Measurements from ENCODE around the gene ARRDC1.

DNA sequence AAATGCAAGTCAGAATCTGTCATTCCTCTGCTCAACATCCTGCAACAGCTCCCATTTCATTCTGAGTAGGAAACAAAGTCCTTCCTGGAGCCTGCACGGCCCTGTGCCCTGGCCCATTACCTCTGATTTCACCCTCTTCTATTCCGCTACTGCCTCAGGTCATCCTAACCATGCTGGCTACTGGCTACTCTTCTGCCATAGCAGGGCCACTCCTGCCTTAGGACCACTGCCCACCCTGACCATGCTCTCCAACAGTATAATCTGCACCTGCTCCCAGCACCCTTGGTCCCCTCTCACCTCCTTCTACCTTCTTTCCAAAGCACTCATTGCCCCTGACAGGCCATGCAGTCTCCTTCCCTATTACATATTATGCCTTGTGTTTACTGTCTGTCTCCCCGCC lies 34.9 kb upstream of the ARRDC1 start:
- TF ChIP-seq, protein P1, sequence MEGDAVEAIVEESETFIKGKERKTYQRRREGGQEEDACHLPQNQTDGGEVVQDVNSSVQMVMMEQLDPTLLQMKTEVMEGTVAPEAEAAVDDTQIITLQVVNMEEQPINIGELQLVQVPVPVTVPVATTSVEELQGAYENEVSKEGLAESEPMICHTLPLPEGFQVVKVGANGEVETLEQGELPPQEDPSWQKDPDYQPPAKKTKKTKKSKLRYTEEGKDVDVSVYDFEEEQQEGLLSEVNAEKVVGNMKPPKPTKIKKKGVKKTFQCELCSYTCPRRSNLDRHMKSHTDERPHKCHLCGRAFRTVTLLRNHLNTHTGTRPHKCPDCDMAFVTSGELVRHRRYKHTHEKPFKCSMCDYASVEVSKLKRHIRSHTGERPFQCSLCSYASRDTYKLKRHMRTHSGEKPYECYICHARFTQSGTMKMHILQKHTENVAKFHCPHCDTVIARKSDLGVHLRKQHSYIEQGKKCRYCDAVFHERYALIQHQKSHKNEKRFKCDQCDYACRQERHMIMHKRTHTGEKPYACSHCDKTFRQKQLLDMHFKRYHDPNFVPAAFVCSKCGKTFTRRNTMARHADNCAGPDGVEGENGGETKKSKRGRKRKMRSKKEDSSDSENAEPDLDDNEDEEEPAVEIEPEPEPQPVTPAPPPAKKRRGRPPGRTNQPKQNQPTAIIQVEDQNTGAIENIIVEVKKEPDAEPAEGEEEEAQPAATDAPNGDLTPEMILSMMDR (IDR thresholded peaks at IDR 0.05): no peak
- no peak for TF ChIP-seq POLR2A (IDR thresholded peaks at IDR 0.05)
- TF ChIP-seq EP300 (IDR thresholded peaks at IDR 0.05): no peak

Data from ovary (tissue), 3 donors.